DMS53 (cell line): ENCODE data around the gene SLC9A9.
A peak's percentile ranks its signal among the peaks of the same experiment; 100 is the strongest.

Experiments used
- DNase-seq: peaks from one replicate; lab custom pipeline; 2025; lab: John Stamatoyannopoulos, UW

SLC9A9 gene

GRCh38 chr3:143506190-143506589 is 342.1 kb downstream of the SLC9A9 start:
- DNase-seq: no peak

GRCh38 chr3:143503325-143503885 is 344.9 kb downstream of the SLC9A9 start:
- no peak for DNase-seq

GRCh38 chr3:143502081-143502480 is 346.2 kb downstream of the SLC9A9 start:
- no peak for DNase-seq

- DNase-seq: peak; percentile 2
Measured at GRCh38 chr3:143497382-143497781, 350.9 kb downstream of the SLC9A9 start.

GRCh38 chr3:143496191-143496590 is 352.1 kb downstream of the SLC9A9 start:
- DNase-seq: no peak

- DNase-seq: no peak
Measured at GRCh38 chr3:143495527-143495926, 352.7 kb downstream of the SLC9A9 start.

GRCh38 chr3:143486611-143487010 is 361.7 kb downstream of the SLC9A9 start:
- no peak for DNase-seq

- no peak for DNase-seq
Measured at GRCh38 chr3:143484846-143485512, 363.3 kb downstream of the SLC9A9 start.

GRCh38 chr3:143483214-143483613 is 365.1 kb downstream of the SLC9A9 start:
- DNase-seq: no peak

GRCh38 chr3:143482106-143483088 is 365.9 kb downstream of the SLC9A9 start:
- no peak for DNase-seq

GRCh38 chr3:143480344-143480743 is 367.9 kb downstream of the SLC9A9 start:
- DNase-seq: peak; percentile 11

GRCh38 chr3:143479727-143480126 is 368.5 kb downstream of the SLC9A9 start:
- DNase-seq: no peak

GRCh38 chr3:143478115-143478693 is 370.1 kb downstream of the SLC9A9 start:
- DNase-seq: no peak

- DNase-seq: no peak
Measured at GRCh38 chr3:143476965-143477640, 371.2 kb downstream of the SLC9A9 start.

- no peak for DNase-seq
Measured at GRCh38 chr3:143475981-143476380, 372.3 kb downstream of the SLC9A9 start.

GRCh38 chr3:143472731-143473523 is 375.3 kb downstream of the SLC9A9 start:
- DNase-seq: no peak

GRCh38 chr3:143471705-143472104 is 376.6 kb downstream of the SLC9A9 start:
- no peak for DNase-seq

- DNase-seq: no peak
Measured at GRCh38 chr3:143469159-143469558, 379.1 kb downstream of the SLC9A9 start.

GRCh38 chr3:143465666-143466065 is 382.6 kb downstream of the SLC9A9 start:
- DNase-seq: no peak

- peak; percentile 10 for DNase-seq
Measured at GRCh38 chr3:143464850-143465249, 383.4 kb downstream of the SLC9A9 start.

- DNase-seq: no peak
Measured at GRCh38 chr3:143455480-143455879, 392.8 kb downstream of the SLC9A9 start.
